AML-193 (cell line): ENCODE measurements around the gene THBD.

Experiments
- DNase-seq, 2 experiments: peaks; one replicate each; lab custom pipeline; 2025; lab: John Stamatoyannopoulos, UW

Gene THBD

GRCh38 chr20:23035731-23036130 is 13.7 kb downstream of the THBD start:
- no peak for DNase-seq

GRCh38 chr20:23034721-23035671 is 14.5 kb downstream of the THBD start, which contains the start of gene SSTR4:
Gene SSTR4 (plus strand): TSS chr20:23035312. CDS start chr20:23035484, 172 bp downstream.
- no peak for DNase-seq

DNA sequence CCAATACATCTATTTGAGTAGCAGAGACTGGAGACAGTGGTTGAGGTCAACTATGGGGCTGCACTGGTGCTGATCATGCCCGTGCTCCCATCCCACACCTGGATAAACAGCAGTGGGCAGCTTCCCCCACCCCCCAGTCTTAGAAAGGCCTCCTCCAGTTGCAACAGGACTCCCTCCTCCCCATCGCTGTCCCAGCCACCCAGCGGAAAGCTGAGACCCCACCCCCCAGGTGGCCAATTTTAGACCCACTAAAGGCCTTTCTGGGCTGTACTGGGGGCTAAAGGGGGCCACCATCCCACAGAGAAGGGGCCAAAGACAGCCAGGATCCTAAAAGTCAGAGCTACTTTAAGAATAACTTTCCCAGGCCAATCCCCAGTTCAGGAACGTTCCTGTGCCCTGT is 15.6 kb downstream of the THBD start:
- DNase-seq: no peak

DNA sequence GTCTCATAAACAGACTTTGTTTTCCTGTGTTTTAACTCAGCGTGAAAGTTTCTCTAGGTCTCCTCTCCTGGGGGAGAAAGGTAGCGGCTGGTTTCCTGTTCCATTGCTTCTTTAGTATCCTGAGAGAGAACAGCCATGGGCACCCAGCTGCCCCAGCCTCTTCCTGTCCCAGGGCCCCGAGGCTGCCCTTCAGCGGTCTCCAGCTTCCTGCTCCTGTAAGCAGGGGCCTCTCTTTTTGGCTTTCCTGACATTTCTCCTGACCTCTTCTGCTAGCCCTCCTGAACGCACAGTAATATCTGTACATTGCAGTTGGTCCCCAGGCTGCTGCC is 16.8 kb downstream of the THBD start:
- no peak for DNase-seq

- no peak for DNase-seq
Measured at GRCh38 chr20:23032056-23032749, 17.3 kb downstream of the THBD start.

GRCh38 chr20:23031346-23031745 is 18.1 kb downstream of the THBD start:
- no peak for DNase-seq

DNA sequence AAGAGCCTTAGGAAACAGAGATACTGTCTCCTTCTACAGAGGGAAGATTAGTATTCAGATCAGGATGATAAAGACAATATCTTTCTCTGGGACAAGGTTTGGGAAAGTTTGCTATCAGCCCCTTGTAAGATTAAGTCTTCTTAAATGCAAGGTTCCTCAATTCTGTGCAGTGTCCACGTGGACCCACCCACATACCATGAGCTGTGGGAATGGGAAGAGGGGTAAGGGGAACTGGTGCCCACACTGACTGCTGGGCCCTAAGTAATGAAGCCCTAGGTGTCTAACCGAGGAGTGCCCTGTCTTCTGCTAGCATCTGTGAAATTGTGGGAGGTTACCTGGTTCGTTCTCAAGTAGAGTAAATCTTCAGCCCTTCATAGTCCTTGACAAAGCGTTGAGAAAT is 20.1 kb downstream of the THBD start:
- DNase-seq: no peak

DNA sequence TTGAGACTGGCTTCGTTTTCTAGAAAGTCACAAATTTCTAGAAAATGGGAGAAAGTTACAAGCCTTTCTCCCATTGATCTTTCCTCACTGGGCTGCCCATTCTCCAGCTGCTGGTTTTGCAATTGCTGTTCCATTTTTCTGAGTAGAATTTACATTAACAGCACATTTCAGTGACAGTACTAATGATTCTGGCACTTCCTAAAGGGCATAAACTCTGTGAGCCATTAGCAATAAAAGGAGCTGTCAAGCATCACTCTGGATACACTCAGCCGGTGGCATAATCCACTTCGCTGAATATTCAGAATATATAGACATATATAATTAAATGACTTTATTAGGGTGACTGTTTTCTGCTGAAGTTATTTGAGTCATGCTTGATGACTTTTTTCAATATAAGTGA is 21.1 kb downstream of the THBD start:
- DNase-seq: no peak

DNA sequence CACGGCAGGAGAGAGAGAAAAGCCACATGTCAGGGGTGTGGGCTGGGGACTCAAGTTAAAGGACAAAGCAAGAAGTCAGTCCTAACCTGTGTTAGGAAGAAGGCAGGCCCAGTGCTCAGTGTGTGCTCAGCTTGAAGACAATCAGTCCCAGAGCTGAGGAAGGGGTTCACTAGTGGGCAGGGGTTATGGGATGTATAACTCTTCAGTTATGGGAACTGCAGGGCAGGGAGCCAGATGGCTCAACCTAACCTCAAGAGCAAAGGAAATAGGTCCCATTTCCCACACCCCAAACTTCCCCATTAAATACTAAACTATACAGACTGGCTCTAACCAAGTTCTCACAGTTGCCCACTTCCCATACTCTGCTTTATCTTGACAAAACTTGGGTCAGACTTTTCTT is 21.8 kb downstream of the THBD start:
- DNase-seq: peak; percentile 44 to 51

GRCh38 chr20:23025503-23025902 is 24.0 kb downstream of the THBD start:
- DNase-seq: peak; percentile 91 to 93

DNA sequence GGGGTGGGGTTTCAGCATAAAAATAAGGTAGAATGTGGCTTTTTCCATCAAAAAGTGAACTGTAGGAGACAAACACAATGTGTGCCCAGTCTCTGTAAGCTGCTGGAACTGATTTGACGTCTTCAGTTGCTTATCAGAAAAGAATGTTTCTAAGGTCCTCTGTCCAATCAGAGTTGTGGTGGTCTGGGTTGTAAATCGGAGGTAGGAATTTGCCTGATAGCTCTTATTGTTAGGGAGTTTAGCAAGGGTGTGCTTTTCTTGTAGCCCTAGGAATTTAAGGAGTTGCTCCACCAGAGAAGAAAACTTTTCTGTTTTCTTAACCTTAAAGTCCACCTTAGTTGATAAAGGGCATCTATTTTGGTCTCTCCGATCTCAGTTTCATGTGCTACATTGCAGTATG is 24.8 kb downstream of the THBD start:
- DNase-seq: no peak

GRCh38 chr20:23023621-23024177 is 25.8 kb downstream of the THBD start:
- no peak for DNase-seq

DNA sequence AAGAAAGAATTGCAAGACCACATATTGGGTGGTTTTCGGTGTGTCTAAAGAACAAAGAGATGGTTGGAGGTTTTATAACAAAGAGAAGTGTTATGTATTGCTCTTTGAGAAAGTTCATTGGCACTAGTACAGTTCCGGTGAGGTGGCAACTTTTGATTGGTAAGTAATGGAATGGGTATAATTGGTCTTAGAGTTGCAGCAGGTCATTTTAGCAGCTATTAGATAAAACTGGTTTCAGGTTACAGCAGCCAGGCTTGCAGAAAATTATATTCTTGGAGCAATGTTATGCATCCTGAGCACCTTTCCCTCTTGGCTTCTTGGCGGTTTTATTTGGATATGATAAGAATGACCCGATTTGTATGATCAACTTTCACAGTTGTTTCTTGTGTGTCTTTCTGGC is 26.6 kb downstream of the THBD start:
- DNase-seq: no peak

GRCh38 chr20:23021951-23022350 is 27.5 kb downstream of the THBD start:
- no peak for DNase-seq

DNA sequence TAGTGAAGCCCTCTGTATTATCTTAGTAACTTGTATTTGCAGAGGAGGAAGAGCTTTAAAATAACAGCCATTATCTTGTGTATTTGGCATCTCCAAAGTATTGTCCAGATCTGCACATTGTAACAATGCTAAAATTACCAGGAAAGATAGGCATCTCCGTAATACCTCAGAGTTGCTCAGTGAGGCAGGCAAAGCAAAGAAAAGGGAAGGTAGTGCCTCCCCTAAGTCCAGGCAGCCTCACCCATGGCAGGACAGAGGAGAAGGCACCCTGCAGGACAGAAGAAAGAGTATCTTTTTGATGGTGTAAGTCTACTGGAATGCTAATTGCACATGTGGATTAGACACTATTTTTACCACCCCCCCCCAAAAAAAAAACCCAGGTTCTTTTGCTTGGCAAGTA is 27.9 kb downstream of the THBD start:
- peak; percentile 30 to 45 for DNase-seq

GRCh38 chr20:23020230-23021018 is 29.0 kb downstream of the THBD start:
- DNase-seq: no peak

- DNase-seq: no peak
Measured at GRCh38 chr20:23019403-23019802, 30.1 kb downstream of the THBD start.

DNA sequence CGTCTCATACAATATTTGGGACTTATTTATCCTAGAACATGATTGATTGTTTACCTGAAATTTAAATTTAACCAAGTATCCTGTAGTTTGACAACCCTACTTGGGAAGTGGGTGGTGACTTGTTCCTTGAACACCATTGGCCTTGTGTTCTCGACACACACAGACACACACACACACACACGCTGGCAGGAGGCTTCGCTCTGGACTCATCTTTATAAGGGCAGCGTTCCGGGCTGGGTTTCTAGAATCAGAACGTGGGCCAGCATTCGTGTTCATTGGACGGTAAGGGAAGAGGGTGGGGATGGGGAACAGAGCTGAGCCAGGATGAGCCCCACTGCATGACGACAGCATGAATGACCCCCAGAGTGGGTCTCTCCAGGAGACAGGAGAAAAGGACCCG is 30.5 kb downstream of the THBD start:
- no peak for DNase-seq

DNA sequence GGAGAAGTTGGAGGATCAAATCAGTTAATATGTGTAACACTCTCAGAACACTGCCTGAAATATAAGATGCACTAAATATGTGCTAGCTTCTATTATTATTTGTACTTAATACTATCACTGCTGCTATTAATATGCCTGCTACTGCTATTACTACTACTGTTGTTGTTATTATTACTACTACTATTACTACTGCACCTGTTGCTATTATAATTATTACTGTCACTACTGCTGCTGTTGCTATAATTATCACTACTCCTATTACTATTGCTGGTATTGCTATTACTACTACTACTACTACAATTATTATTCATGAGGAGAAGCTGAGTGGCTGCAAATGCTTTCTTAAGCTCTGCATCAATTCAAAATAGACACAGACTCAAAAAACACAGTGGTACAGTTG is 31.0 kb downstream of the THBD start:
- no peak for DNase-seq

GRCh38 chr20:23017516-23017915 is 32.0 kb downstream of the THBD start:
- no peak for DNase-seq

GRCh38 chr20:23013429-23013828 is 36.0 kb downstream of the THBD start:
- no peak for DNase-seq

DNA sequence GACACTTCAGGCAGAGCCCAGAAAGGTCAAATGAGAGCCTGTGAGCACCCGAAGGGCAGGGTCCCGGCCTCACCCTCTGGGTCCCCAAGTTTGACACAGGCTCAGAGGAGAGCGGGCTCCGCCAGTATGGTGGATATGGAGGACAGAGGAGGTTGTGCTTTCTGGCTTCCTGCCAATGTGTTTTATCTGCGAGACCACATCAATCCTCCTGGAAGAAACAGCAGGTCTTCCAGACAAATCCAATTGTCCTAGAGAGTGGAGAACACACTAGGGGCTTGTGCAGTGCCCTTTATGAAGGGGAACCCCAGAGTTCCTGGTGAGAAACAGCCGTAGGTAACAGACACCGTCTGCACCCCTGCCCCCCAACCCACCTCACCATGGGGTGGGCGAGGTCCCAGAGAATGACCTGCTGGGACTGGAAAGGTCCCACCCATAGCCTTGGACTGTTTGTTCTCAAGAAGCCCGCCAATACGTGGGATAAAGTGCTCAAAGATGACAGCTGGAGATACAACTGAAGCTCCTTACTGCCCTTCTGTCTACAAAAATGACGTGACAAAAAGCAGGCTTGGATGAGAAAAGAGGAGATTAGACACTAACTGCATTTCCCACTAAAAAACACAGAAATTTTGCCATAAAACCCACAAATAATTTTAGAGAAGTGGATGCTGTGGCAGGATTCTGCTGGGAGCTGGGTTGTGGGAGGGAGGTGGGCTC is 38.3 kb downstream of the THBD start:
- DNase-seq: no peak
